GM21529 (cell line): Measurements from ENCODE around the gene MYT1.
"Not testable (repeated sequence)": the region's sequence is repeated elsewhere in the genome, so short reads cannot be mapped to it uniquely, and the experiment has no call there.

Experiments
- ATAC-seq: cut with Tn5 transposase; IDR thresholded peaks from one replicate; pipeline ENCODE4 v1.9.1; 2021; ENCODE audit not compliant: unreplicated experiment

MYT1 gene

GRCh38 chr20:64261138-64261537, 96.9 kb downstream of the MYT1 start:
- no peak for ATAC-seq

GRCh38 chr20:64264091-64264490, 99.8 kb downstream of the MYT1 start:
- no peak for ATAC-seq

GRCh38 chr20:64265201-64265600, 100.9 kb downstream of the MYT1 start:
- ATAC-seq: no peak

- ATAC-seq: no peak
Observed at GRCh38 chr20:64266988-64267387, 102.7 kb downstream of the MYT1 start.

- no peak for ATAC-seq
Observed at GRCh38 chr20:64268174-64268573, 103.9 kb downstream of the MYT1 start.

- ATAC-seq: no peak
Observed at GRCh38 chr20:64269604-64270411, 105.6 kb downstream of the MYT1 start.

GRCh38 chr20:64271636-64272035, 107.4 kb downstream of the MYT1 start:
- no peak for ATAC-seq

- ATAC-seq: no peak
Observed at GRCh38 chr20:64273109-64273508, 108.9 kb downstream of the MYT1 start.

- no peak for ATAC-seq
Observed at GRCh38 chr20:64276817-64277216, 112.6 kb downstream of the MYT1 start.

- ATAC-seq: no peak
Observed at GRCh38 chr20:64277571-64278316, 113.5 kb downstream of the MYT1 start.

- ATAC-seq: no peak
Observed at GRCh38 chr20:64278317-64278681, 114.0 kb downstream of the MYT1 start.

- no peak for ATAC-seq
Observed at GRCh38 chr20:64279826-64280459, 115.7 kb downstream of the MYT1 start.

- ATAC-seq: no peak
Observed at GRCh38 chr20:64280460-64280843, 116.2 kb downstream of the MYT1 start.

- ATAC-seq: no peak
Observed at GRCh38 chr20:64283646-64284045, 119.4 kb downstream of the MYT1 start.

GRCh38 chr20:64285579-64286446, 121.6 kb downstream of the MYT1 start:
- peak; percentile 89 for ATAC-seq

GRCh38 chr20:64286447-64287263, 122.4 kb downstream of the MYT1 start:
- not testable (repeated sequence) for ATAC-seq

GRCh38 chr20:64287264-64287590, 123.0 kb downstream of the MYT1 start:
- not testable (repeated sequence) for ATAC-seq
